Muscle layer of colon (tissue), 2 donors: ENCODE results near the gene CENPO.
A peak's percentile ranks its signal among the peaks of the same experiment; 100 is the strongest.

Experiments
- H3K27ac ChIP-seq: one replicate; pipeline ENCODE4 v1.7.0; 2013; ENCODE audit warnings: low read depth, mild to moderate bottlenecking, low read length, moderate library complexity
- H3K27me3 ChIP-seq, 2 donors: one replicate each; pipeline ENCODE4 v1.7.0; 2013; ENCODE audit warnings: low read length in 2 of 2, mild to moderate bottlenecking in 2 of 2; ENCODE audit not compliant: insufficient read depth in 2 of 2, control insufficient read depth in 1 of 2
- H3K36me3 ChIP-seq: one replicate; pipeline ENCODE4 v1.7.0; 2013; ENCODE audit warnings: mild to moderate bottlenecking, low read length; ENCODE audit not compliant: insufficient read depth
- H3K4me1 ChIP-seq: one replicate; pipeline ENCODE4 v1.7.0; 2013; ENCODE audit warnings: mild to moderate bottlenecking, low read length; ENCODE audit not compliant: insufficient read depth
- H3K4me3 ChIP-seq, 2 donors: one replicate each; pipeline ENCODE4 v1.7.0; 2013; ENCODE audit warnings: low read length in 2 of 2, low read depth in 1 of 2, mild to moderate bottlenecking in 1 of 2, moderate library complexity in 1 of 2
- H3K9ac ChIP-seq: one replicate; pipeline ENCODE4 v1.7.0; 2013; ENCODE audit warnings: low read length
- H3K9me3 ChIP-seq: one replicate; pipeline ENCODE4 v1.7.0; 2013; ENCODE audit warnings: mild to moderate bottlenecking, low read length
- donor health status: abdominal sarcoma.
- donor health status: Adenocarcinoma of cecum.

CENPO gene

GRCh38 chr2:24826773-24827145 lies 33.5 kb downstream of the CENPO start:
- Histone ChIP-seq H3K4me1 (peaks cover 4% of the 10 kb centered on the region), H3K9me3 (no peaks in the 10 kb centered on the region), H3K27me3 (no peaks in the 10 kb centered on the region), H3K9ac (no peak overlapping the region), H3K36me3 (no peaks in the 10 kb centered on the region), H3K4me3 (no peak overlapping the region), H3K27ac (no peak overlapping the region)

GRCh38 chr2:24827321-24828237 lies 34.4 kb downstream of the CENPO start:
- Histone ChIP-seq H3K4me3 (peak overlapping the region in 1 of 2 donors; percentile 19), H3K9ac (no peak overlapping the region), H3K36me3 (no peaks in the 10 kb centered on the region), H3K27me3 (no peaks in the 10 kb centered on the region), H3K27ac (no peak overlapping the region), H3K9me3 (no peaks in the 10 kb centered on the region), H3K4me1 (peaks cover 4% of the 10 kb centered on the region)

GRCh38 chr2:24828238-24828996 lies 35.2 kb downstream of the CENPO start:
- no peaks in the 10 kb centered on the region for H3K36me3 ChIP-seq
- no peak overlapping the region for H3K27ac ChIP-seq
- H3K9me3 ChIP-seq, result no peaks in the 10 kb centered on the region
- peaks cover 4% of the 10 kb centered on the region for H3K4me1 ChIP-seq
- no peak overlapping the region for H3K9ac ChIP-seq
- H3K4me3 ChIP-seq, result peak overlapping the region in 1 of 2 donors; percentile 19
- no peaks in the 10 kb centered on the region for H3K27me3 ChIP-seq

DNA sequence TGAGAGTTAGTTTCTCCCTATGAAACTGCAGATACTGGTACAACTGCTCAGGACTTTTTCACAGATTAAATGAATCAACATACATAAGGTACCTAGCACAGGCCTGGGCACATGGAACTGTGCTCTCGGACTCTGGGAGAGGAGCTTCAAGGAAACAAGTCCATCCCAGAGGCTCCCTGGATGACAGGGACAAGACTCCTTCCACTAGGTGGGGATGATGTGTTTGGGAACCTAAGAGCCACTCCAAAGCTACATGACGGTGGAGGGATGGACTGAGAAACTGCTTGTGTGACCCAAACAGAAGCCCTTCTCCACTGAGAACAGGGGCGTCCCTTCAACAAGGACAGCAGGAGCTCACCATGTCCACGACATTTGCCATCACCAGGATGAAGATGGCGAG lies 37.1 kb downstream of the CENPO start:
- H3K9ac ChIP-seq, result no peak overlapping the region
- no peaks in the 10 kb centered on the region for H3K27me3 ChIP-seq
- peaks cover 4% of the 10 kb centered on the region for H3K4me1 ChIP-seq
- no peak overlapping the region for H3K27ac ChIP-seq
- H3K4me3 ChIP-seq, result no peak overlapping the region
- no peaks in the 10 kb centered on the region for H3K36me3 ChIP-seq
- H3K9me3 ChIP-seq, result no peaks in the 10 kb centered on the region

- peaks cover 4% of the 10 kb centered on the region for H3K4me1 ChIP-seq
- H3K9me3 ChIP-seq, result no peaks in the 10 kb centered on the region
- no peak overlapping the region for H3K27ac ChIP-seq
- H3K9ac ChIP-seq, result no peak overlapping the region
- H3K27me3 ChIP-seq, result no peaks in the 10 kb centered on the region
- H3K36me3 ChIP-seq, result no peaks in the 10 kb centered on the region
- H3K4me3 ChIP-seq, result no peak overlapping the region
Observed at GRCh38 chr2:24830786-24831185, 37.6 kb downstream of the CENPO start.

DNA sequence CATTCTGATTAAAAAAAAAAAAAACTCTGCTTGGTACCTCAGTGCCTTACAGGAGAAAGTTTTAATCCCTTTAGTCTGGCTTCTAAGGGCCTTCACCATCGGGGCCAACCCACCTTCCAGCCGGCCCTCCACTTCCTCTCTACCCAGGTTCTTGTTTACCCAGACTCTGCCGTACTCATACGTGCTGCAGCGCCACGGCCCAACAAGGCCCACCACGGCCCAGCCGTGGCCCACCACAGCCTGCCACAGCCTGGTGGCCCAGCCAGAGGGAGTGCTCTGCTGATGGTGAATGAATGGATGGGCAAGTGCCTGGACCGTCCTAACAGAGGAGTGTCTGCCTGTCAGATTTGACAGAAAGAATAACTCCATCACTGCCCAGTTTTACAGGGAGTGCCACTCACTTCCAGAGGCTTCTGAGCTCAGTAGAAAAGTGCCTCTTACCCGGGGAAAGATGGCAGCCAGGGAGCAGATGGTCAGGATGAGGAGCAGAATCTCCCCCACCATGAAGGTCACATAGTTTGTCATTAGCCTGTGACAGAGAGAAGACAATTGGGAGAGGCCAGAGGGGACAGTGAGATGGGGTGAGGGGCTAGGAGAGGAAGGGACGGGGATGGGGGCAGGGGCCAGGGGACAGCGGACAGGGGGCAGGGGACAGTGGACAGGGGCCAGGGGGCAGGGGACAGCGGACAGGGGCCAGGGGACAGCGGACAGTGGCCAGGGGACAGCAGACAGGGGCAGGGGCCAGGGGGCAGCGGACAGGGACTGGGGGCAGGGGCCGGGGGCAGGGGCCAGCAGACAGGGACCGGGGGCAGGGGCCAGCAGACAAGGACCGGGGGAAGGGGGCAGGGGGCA lies 38.2 kb downstream of the CENPO start:
- H3K27me3 ChIP-seq, result no peaks in the 10 kb centered on the region
- peaks cover 4% of the 10 kb centered on the region for H3K4me1 ChIP-seq
- no peak overlapping the region for H3K9ac ChIP-seq
- no peak overlapping the region for H3K4me3 ChIP-seq
- no peaks in the 10 kb centered on the region for H3K9me3 ChIP-seq
- no peaks in the 10 kb centered on the region for H3K36me3 ChIP-seq
- H3K27ac ChIP-seq, result no peak overlapping the region

DNA sequence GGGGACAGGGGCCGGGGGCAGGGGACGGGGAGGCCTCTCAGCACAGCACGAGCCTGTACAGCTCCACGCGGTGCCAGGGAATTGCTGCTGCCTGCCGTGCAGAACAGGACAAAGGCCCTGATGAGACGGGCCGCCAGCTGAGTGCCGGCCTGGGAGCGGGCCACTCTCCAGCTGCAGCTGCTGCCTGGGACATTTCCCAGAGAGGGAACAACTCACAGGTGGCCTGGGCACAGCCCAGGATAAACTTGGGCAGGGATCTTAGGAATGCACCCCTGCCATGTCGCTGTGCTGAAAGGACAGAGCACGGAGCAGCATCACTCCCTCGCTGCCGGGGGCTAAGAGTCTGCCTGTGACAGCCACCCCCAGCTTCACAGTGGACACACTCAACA lies 38.8 kb downstream of the CENPO start:
- no peaks in the 10 kb centered on the region for H3K27me3 ChIP-seq
- H3K36me3 ChIP-seq, result no peaks in the 10 kb centered on the region
- H3K9me3 ChIP-seq, result no peaks in the 10 kb centered on the region
- no peak overlapping the region for H3K9ac ChIP-seq
- no peak overlapping the region for H3K27ac ChIP-seq
- H3K4me3 ChIP-seq, result no peak overlapping the region
- H3K4me1 ChIP-seq, result peaks cover 4% of the 10 kb centered on the region

- H3K4me3 ChIP-seq, result no peak overlapping the region
- no peaks in the 10 kb centered on the region for H3K9me3 ChIP-seq
- H3K27me3 ChIP-seq, result no peaks in the 10 kb centered on the region
- no peaks in the 10 kb centered on the region for H3K36me3 ChIP-seq
- H3K4me1 ChIP-seq, result peaks cover 1% of the 10 kb centered on the region
- H3K27ac ChIP-seq, result no peak overlapping the region
- H3K9ac ChIP-seq, result no peak overlapping the region
Observed at GRCh38 chr2:24832521-24832920, 39.3 kb downstream of the CENPO start.

DNA sequence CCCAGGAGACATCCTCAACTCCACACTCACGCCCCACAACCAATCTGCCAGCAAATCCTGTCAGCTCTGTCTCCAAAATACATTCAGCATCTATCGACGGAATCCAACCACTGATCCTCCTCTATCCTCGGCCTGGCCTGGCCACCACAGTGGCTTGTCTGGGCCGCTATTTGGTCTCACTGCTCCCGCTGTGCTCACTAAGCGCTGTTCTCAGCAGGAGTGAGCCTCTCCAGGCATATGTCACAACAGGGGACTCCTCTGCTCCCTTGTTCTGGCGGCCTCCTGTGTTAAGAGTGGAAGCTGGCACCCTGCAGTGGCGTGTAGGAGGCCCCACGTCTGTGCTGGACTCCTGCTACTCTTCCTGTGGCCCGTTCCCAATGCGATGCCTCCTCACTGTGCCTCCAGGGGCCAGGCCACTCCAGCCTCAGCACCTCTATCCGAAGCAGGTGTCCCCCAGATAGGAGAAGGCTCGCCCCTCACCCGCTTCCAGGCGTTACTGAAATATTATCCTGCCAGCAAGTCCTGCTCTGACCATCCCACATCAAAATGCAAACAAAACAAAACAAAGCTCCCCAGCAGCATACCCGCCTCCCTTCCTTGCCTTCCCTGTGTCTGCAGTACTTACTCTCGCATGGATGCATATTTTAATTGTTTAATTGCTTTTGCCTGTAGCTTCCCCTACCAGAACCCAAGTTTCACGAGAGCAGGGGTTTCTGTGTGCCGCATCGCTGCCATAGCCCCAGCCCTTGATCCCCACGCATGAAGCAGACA lies 39.9 kb downstream of the CENPO start:
- no peaks in the 10 kb centered on the region for H3K27me3 ChIP-seq
- H3K9ac ChIP-seq, result no peak overlapping the region
- H3K4me3 ChIP-seq, result no peak overlapping the region
- no peaks in the 10 kb centered on the region for H3K36me3 ChIP-seq
- H3K27ac ChIP-seq, result no peak overlapping the region
- no peaks in the 10 kb centered on the region for H3K9me3 ChIP-seq
- H3K4me1 ChIP-seq, result no peaks in the 10 kb centered on the region

- H3K4me3 ChIP-seq, result no peak overlapping the region
- H3K27me3 ChIP-seq, result no peaks in the 10 kb centered on the region
- H3K36me3 ChIP-seq, result no peaks in the 10 kb centered on the region
- H3K9ac ChIP-seq, result no peak overlapping the region
- H3K9me3 ChIP-seq, result no peaks in the 10 kb centered on the region
- no peaks in the 10 kb centered on the region for H3K4me1 ChIP-seq
- H3K27ac ChIP-seq, result no peak overlapping the region
Observed at GRCh38 chr2:24833821-24834732, 40.9 kb downstream of the CENPO start.
